PC-3 (cell line): Measurements from ENCODE around the gene PGBD5.

Experiments used
- EZH2 ChIP-seq: fragments of 300-600 bp; sonication (generic); IDR thresholded peaks from one replicate; pipeline ENCODE4 v1.6.1; 2017; ENCODE audit warnings: antibody characterized with exemption, mild to moderate bottlenecking, low read length; ENCODE audit not compliant: unreplicated experiment
- EZH2phosphoT487 ChIP-seq: fragments of 300-600 bp; sonication (generic); IDR thresholded peaks from 2 replicates; pipeline ENCODE4 v1.6.1; 2018; ENCODE audit warnings: mild to moderate bottlenecking, antibody characterized with exemption, low read length, borderline replicate concordance
- TF ChIP-seq, protein P1 (sequence below): fragments of 300-600 bp; sonication (generic); conservative IDR thresholded peaks from 2 replicates; pipeline ENCODE4 v1.5.1; 2017; ENCODE audit warnings: antibody characterized with exemption, low read depth, mild to moderate bottlenecking, low read length

DNA sequence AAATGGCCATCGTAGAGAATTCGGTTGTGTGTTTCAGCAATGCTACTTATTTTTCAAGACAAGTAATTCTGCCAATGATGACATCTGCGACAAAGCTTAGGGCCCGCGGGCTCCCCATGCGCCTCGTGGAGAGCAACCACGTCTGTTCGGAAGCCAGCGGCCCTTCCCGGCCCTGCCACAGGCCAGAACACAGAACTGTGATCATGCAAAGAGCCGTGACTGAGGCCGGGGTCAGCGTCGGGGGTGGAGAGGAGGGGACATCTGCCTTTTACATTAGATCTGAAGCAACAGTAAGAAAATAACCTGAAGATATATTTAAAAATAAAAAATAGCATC, 103.7 kb downstream of the PGBD5 start:
- TF ChIP-seq, protein P1, sequence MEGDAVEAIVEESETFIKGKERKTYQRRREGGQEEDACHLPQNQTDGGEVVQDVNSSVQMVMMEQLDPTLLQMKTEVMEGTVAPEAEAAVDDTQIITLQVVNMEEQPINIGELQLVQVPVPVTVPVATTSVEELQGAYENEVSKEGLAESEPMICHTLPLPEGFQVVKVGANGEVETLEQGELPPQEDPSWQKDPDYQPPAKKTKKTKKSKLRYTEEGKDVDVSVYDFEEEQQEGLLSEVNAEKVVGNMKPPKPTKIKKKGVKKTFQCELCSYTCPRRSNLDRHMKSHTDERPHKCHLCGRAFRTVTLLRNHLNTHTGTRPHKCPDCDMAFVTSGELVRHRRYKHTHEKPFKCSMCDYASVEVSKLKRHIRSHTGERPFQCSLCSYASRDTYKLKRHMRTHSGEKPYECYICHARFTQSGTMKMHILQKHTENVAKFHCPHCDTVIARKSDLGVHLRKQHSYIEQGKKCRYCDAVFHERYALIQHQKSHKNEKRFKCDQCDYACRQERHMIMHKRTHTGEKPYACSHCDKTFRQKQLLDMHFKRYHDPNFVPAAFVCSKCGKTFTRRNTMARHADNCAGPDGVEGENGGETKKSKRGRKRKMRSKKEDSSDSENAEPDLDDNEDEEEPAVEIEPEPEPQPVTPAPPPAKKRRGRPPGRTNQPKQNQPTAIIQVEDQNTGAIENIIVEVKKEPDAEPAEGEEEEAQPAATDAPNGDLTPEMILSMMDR: no peak
- TF ChIP-seq EZH2: no peak
- TF ChIP-seq EZH2phosphoT487: no peak
